HEK293 (cell line): Measurements from ENCODE around the gene FCGR3A.
"Not testable (repeated sequence)": the region's sequence is repeated elsewhere in the genome, so short reads cannot be mapped to it uniquely, and the experiment has no call there.

Source experiments
- CTCF ChIA-PET: fragments of 350-600 bp; formaldehyde crosslinking; extraction: SDS; loops from one replicate; lab custom pipeline; 2021; ENCODE audit warnings: antibody characterized with exemption; lab: Yijun Ruan, JAX
- POLR2A ChIA-PET: fragments of 300-600 bp; formaldehyde crosslinking; extraction: SDS; loops from one replicate; lab custom pipeline; 2020; ENCODE audit warnings: antibody characterized with exemption, inconsistent platforms; lab: Yijun Ruan, JAX
- H3K27ac ChIP-seq: fragments of 200-500 bp; sonication (Bioruptor generic); 2 replicates; pipeline ENCODE4 v1.5.1; 2014; ENCODE audit warnings: low read depth, low read length, control low read depth, inconsistent platforms; ENCODE audit errors: extremely low read depth
- H3K36me3 ChIP-seq, 2 experiments: fragments of 200-500 bp in 1 of 2; sonication (Bioruptor generic) in 1 of 2; 1 replicate in 1 of 2; 2 replicates in 1 of 2; pipeline ENCODE4 v1.5.1; 2014 to 2017; ENCODE audit warnings: inconsistent platforms in 2 of 2, low read length in 2 of 2; ENCODE audit not compliant: control insufficient read depth in 2 of 2, insufficient read depth in 1 of 2
- H3K4me1 ChIP-seq: fragments of 200-500 bp; sonication (Bioruptor generic); 2 replicates; pipeline ENCODE4 v1.5.1; 2014; ENCODE audit warnings: mild to moderate bottlenecking, low read length, inconsistent platforms; ENCODE audit not compliant: control insufficient read depth, insufficient read depth
- H3K4me3 ChIP-seq: 2 replicates; pipeline ENCODE4 v1.5.1; 2011; ENCODE audit warnings: low read depth, mild to moderate bottlenecking, control low read depth, low read length, moderate library complexity
- H3K9me3 ChIP-seq: fragments of 200-500 bp; sonication (Bioruptor generic); 2 replicates; pipeline ENCODE4 v1.5.1; 2014; ENCODE audit warnings: low read depth, low read length, inconsistent platforms; ENCODE audit not compliant: control insufficient read depth, insufficient read depth
- REPIN1 ChIP-seq: fragments of 450-650 bp; formaldehyde crosslinking; IDR thresholded peaks from 2 replicates; pipeline ENCODE4 v1.5.1; 2017; ENCODE audit warnings: missing biosample characterization, missing genetic modification characterization, low read depth
- SP7 ChIP-seq: fragments of 450-650 bp; formaldehyde crosslinking; IDR thresholded peaks from 2 replicates; pipeline ENCODE4 v1.5.1; 2016; ENCODE audit warnings: missing biosample characterization, missing genetic modification characterization
- TRIM28 ChIP-seq: IDR thresholded peaks from 2 replicates; pipeline ENCODE4 v1.6.1; 2011; ENCODE audit warnings: low read length, control low read depth, borderline replicate concordance
- ZNF146 ChIP-seq: fragments of 450-650 bp; formaldehyde crosslinking; IDR thresholded peaks from 2 replicates; pipeline ENCODE4 v1.5.1; 2016; ENCODE audit warnings: missing biosample characterization, missing genetic modification characterization
- ZNF157 ChIP-seq: fragments of 450-650 bp; formaldehyde crosslinking; IDR thresholded peaks from 2 replicates; pipeline ENCODE4 v1.5.1; 2016; ENCODE audit warnings: missing biosample characterization, missing genetic modification characterization
- ZNF184 ChIP-seq: fragments of 450-650 bp; IDR thresholded peaks from 2 replicates; pipeline ENCODE4 v1.5.1; 2018; ENCODE audit warnings: missing biosample characterization, mild to moderate bottlenecking, missing genetic modification characterization
- ZNF341 ChIP-seq: fragments of 450-650 bp; formaldehyde crosslinking; IDR thresholded peaks from 2 replicates; pipeline ENCODE4; 2016; ENCODE audit warnings: low read depth, missing biosample characterization, missing genetic modification characterization
- ZNF660 ChIP-seq: fragments of 450-650 bp; IDR thresholded peaks from 2 replicates; pipeline ENCODE4 v1.5.1; 2018; ENCODE audit warnings: missing biosample characterization, mild to moderate bottlenecking, missing genetic modification characterization
- ZNF777 ChIP-seq: fragments of 450-650 bp; formaldehyde crosslinking; IDR thresholded peaks from 2 replicates; pipeline ENCODE4 v1.5.1; 2017; ENCODE audit warnings: missing biosample characterization, missing genetic modification characterization, borderline replicate concordance
- ZSCAN30 ChIP-seq: fragments of 450-650 bp; IDR thresholded peaks from 2 replicates; pipeline ENCODE4 v1.5.1; 2018; ENCODE audit warnings: missing biosample characterization, mild to moderate bottlenecking, missing genetic modification characterization, moderate library complexity
- ZXDB ChIP-seq: fragments of 450-650 bp; formaldehyde crosslinking; IDR thresholded peaks from 2 replicates; pipeline ENCODE4 v1.5.1; 2016; ENCODE audit warnings: missing biosample characterization, missing genetic modification characterization
- TF ChIP-seq, protein P1 (sequence below): fragments of 450-650 bp; formaldehyde crosslinking; IDR thresholded peaks from 2 replicates; pipeline ENCODE4 v1.5.1; 2016; ENCODE audit warnings: missing biosample characterization, missing genetic modification characterization, borderline replicate concordance
- TF ChIP-seq, protein P2 (sequence below): fragments of 450-650 bp; formaldehyde crosslinking; IDR thresholded peaks from 2 replicates; pipeline ENCODE4 v1.5.1; 2017; ENCODE audit warnings: missing biosample characterization, missing genetic modification characterization
- TF ChIP-seq, protein P3 (sequence below): fragments of 450-650 bp; formaldehyde crosslinking; IDR thresholded peaks from 2 replicates; pipeline ENCODE4 v1.5.1; 2016; ENCODE audit warnings: missing biosample characterization, missing genetic modification characterization
- TF ChIP-seq, protein P4 (sequence below): fragments of 450-650 bp; formaldehyde crosslinking; IDR thresholded peaks from 2 replicates; pipeline ENCODE4 v1.5.1; 2016; ENCODE audit warnings: missing biosample characterization, missing genetic modification characterization

Gene FCGR3A

DNA sequence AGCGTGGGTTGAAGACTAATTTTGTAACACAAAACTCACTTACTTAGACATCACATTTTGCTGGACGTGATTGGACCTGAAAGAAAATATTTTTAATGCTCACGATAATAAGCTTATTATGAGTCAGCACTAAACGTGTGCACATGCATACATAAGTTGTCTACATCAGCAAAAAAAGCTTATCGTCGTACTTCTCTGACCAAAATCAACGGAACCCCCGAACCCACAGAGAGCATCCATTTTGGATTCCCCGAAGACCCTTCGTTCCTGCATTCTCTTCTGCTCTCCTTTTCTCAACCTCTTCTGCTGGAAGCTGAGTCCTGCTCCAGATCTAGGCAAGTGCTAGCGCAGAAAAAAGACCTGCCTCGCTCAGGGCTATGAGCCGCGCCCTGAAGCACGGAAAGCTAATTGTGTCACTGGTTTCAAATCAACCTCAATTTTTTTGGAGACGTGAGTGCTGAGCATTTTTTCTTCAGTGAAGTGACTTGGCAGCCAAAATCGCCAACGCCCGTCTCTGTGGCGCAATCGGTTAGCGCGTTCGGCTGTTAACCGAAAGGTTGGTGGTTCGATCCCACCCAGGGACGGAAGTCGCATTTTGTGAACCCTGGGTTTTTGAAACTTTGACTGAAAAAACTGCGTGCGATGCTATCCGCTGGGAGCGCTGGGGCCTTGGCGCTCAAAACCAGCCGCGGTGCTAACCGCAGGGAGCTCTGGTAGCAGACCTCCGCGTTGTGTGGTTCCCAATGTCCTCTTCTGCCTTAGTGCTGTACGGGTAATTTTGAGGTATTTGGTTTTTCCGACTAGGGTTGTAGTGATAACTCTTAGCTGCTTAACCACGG lies 9.7 kb downstream of the FCGR3A start (continued):
- TF ChIP-seq, protein P1, sequence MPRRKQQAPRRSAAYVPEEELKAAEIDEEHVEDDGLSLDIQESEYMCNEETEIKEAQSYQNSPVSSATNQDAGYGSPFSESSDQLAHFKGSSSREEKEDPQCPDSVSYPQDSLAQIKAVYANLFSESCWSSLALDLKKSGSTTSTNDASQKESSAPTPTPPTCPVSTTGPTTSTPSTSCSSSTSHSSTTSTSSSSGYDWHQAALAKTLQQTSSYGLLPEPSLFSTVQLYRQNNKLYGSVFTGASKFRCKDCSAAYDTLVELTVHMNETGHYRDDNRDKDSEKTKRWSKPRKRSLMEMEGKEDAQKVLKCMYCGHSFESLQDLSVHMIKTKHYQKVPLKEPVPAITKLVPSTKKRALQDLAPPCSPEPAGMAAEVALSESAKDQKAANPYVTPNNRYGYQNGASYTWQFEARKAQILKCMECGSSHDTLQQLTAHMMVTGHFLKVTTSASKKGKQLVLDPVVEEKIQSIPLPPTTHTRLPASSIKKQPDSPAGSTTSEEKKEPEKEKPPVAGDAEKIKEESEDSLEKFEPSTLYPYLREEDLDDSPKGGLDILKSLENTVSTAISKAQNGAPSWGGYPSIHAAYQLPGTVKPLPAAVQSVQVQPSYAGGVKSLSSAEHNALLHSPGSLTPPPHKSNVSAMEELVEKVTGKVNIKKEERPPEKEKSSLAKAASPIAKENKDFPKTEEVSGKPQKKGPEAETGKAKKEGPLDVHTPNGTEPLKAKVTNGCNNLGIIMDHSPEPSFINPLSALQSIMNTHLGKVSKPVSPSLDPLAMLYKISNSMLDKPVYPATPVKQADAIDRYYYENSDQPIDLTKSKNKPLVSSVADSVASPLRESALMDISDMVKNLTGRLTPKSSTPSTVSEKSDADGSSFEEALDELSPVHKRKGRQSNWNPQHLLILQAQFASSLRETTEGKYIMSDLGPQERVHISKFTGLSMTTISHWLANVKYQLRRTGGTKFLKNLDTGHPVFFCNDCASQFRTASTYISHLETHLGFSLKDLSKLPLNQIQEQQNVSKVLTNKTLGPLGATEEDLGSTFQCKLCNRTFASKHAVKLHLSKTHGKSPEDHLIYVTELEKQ (tag by site-specific recombination) = peak; percentile 50; the same call in 1 of the 2 replicates
- peak; percentile 80; the same call in 1 of the 2 replicates for TF ChIP-seq ZXDB (tag by site-specific recombination)
- TF ChIP-seq SP7 (tag by site-specific recombination) = peak; percentile 89
- peak; percentile 84 for TF ChIP-seq ZNF184 (tag by site-specific recombination)
- peak; percentile 27; the same call in 1 of the 2 replicates for TF ChIP-seq ZNF777
- TF ChIP-seq ZNF660 (tag by site-specific recombination) = peak; percentile 99
- TF ChIP-seq TRIM28 = peak; percentile 91
- TF ChIP-seq ZSCAN30 (tag by site-specific recombination) = peak; percentile 97
- TF ChIP-seq, protein P2, sequence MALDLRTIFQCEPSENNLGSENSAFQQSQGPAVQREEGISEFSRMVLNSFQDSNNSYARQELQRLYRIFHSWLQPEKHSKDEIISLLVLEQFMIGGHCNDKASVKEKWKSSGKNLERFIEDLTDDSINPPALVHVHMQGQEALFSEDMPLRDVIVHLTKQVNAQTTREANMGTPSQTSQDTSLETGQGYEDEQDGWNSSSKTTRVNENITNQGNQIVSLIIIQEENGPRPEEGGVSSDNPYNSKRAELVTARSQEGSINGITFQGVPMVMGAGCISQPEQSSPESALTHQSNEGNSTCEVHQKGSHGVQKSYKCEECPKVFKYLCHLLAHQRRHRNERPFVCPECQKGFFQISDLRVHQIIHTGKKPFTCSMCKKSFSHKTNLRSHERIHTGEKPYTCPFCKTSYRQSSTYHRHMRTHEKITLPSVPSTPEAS (tag by site-specific recombination) = 0 out of 2 replicates have a peak, but pooled peaks have one; percentile 18
- 0 out of 2 replicates have a peak, but pooled peaks have one; percentile 12 for TF ChIP-seq ZNF341 (tag by site-specific recombination)
- TF ChIP-seq REPIN1 (tag by site-specific recombination) = peak; percentile 50; the same call in 1 of the 2 replicates

DNA sequence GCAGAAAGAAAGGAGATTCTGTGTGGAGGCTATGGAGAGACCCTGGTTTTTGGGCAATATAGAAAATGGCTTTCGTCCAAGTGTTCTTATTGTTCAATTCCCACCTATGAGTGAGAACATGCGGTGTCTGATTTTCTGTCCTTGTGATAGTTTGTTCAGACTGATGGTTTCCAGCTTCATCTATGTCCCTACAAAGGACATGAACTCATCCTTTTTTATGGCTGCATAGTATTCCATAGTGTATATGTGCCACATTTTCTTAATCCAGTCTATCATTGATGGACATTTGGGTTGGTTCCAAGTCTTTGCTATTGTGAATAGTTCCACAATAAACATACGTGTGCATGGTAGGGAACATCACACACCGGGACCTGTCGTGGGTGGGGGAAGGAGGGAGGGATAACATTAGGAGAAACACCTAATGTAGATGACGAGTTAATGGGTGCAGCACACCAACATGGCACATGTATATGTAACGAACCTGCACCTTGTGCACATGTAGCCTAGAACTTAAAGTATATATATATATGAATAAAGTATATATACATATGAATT lies 10.6 kb downstream of the FCGR3A start:
- H3K27ac ChIP-seq, H3K36me3 ChIP-seq, H3K4me1 ChIP-seq, POLR2A ChIA-PET, H3K9me3 ChIP-seq: not testable (repeated sequence)
- peak overlapping the region; percentile 72 for H3K4me3 ChIP-seq
- TF ChIP-seq ZNF146 (tag by site-specific recombination) (peak; percentile 99), ZNF157 (tag by site-specific recombination) (peak; percentile 54; the same call in 1 of the 2 replicates)
- TF ChIP-seq, protein P3, sequence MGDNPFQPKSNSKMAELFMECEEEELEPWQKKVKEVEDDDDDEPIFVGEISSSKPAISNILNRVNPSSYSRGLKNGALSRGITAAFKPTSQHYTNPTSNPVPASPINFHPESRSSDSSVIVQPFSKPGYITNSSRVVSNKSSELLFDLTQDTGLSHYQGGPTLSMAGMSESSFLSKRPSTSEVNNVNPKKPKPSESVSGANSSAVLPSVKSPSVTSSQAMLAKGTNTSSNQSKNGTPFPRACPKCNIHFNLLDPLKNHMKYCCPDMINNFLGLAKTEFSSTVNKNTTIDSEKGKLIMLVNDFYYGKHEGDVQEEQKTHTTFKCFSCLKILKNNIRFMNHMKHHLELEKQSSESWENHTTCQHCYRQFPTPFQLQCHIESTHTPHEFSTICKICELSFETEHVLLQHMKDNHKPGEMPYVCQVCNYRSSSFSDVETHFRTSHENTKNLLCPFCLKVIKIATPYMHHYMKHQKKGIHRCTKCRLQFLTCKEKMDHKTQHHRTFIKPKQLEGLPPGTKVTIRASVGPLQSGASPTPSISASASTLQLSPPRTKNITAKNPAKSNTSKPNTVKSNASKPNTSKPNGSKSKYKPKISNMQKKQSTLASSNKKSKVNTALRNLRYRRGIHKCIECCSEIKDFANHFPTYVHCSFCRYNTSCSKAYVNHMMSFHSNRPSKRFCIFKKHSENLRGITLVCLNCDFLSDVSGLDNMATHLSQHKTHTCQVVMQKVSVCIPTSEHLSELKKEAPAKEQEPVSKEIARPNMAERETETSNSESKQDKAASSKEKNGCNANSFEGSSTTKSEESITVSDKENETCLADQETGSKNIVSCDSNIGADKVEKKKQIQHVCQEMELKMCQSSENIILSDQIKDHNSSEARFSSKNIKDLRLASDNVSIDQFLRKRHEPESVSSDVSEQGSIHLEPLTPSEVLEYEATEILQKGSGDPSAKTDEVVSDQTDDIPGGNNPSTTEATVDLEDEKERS (tag by site-specific recombination) = peak; percentile 54; the same call in 1 of the 2 replicates
- TF ChIP-seq, protein P4, sequence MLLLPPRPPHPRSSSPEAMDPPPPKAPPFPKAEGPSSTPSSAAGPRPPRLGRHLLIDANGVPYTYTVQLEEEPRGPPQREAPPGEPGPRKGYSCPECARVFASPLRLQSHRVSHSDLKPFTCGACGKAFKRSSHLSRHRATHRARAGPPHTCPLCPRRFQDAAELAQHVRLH (tag by site-specific recombination) = peak; percentile 89
- CTCF ChIA-PET = interaction anchor here (0.9 to 1.1 kb wide), 2 partner anchors 9 to 202 kb away, joined by 5 read pairs; no protein-coding TSS in a partner anchor

DNA sequence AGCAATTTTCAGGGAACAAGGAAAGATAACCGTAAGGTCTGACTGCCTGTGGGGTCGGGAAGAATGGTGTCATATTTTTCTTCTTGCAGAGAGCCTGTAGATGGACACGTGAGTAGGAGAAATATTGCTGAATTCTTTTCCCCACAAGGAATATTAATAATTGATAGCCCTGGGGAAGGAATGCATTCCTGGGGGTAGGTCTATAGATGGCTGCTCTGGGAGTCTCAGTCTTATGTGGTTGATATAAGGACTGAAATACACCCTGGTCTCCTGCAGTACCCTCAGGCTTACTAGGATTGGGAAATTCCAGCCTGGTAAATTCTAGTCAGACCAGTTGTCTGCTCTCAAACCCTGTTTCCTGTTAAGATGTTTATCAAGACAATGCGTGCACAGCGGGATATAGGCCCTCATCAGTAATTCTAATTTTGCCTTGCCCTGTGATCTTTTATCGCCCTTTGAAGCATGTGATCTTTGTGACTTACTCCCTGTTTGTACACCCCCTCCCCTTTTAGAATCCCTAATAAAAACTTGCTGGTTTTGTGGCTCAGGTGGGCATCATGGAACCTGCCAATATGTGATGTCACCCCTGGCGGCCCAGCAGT lies 12.4 kb downstream of the FCGR3A start:
- H3K27ac ChIP-seq, CTCF ChIA-PET, H3K9me3 ChIP-seq, H3K4me1 ChIP-seq, POLR2A ChIA-PET, H3K36me3 ChIP-seq, H3K4me3 ChIP-seq: not testable (repeated sequence)
